PC-3 (cell line): ENCODE results near the gene CD244. TPM values are rescaled to one million over a fixed set of nuclear protein-coding genes. Genes with fewer than 3 reads are reported as not detected.

Experiments used
- ATAC-seq: fragments of 200-7000 bp; cut with Tn5 transposase; 2 replicates; pipeline ENCODE4 v1.9.1; 2020; ENCODE audit warnings: mild to moderate bottlenecking, moderate library complexity
- BruUV-seq: library from RNA; stranded (reverse); fragments of 400-500 nt; replicated peaks from 2 replicates; lab custom pipeline; 2021; lab: Mats Ljungman, UMichigan
- CTCF ChIA-PET: fragments of 300-600 bp; sonication (Branson Sonifier 250); formaldehyde crosslinking; loops from one replicate; lab custom pipeline; 2022; ENCODE audit warnings: antibody characterized with exemption; lab: Charles Lee
- POLR2A ChIA-PET: fragments of 300-600 bp; sonication (Branson Sonifier 250); formaldehyde crosslinking; loops from one replicate; lab custom pipeline; 2022; ENCODE audit warnings: antibody characterized with exemption; ENCODE audit not compliant: unreplicated experiment; lab: Charles Lee
- DNase-seq: peaks from one replicate; pipeline ENCODE4 v3.0.0-alpha.2; 2015
- H2AFZ ChIP-seq: fragments of 300-600 bp; sonication (generic); 2 replicates; pipeline ENCODE4 v1.6.0; 2016; ENCODE audit warnings: antibody characterized with exemption, low read length
- H3F3A ChIP-seq: fragments of 300-600 bp; sonication (generic); one replicate; pipeline ENCODE4 v1.6.0; 2017; ENCODE audit warnings: antibody characterized with exemption, low read length, control low read depth, mild to moderate bottlenecking; ENCODE audit not compliant: unreplicated experiment
- H3K27ac ChIP-seq: fragments of 300-600 bp; sonication (generic); 2 replicates; pipeline ENCODE4 v1.5.1; 2016; ENCODE audit warnings: mild to moderate bottlenecking, low read length
- H3K27me3 ChIP-seq: fragments of 300-600 bp; sonication (generic); 2 replicates; pipeline ENCODE4 v1.6.1; 2016; ENCODE audit warnings: low read length, mixed read lengths
- H3K36me3 ChIP-seq: fragments of 300-600 bp; sonication (generic); 2 replicates; pipeline ENCODE4 v1.6.1; 2016; ENCODE audit warnings: low read depth, mixed run types, low read length, mixed read lengths
- H3K4me1 ChIP-seq: fragments of 300-600 bp; sonication (generic); 2 replicates; pipeline ENCODE4 v1.5.1; 2016; ENCODE audit warnings: low read length; ENCODE audit not compliant: insufficient read depth
- H3K4me2 ChIP-seq: fragments of 300-600 bp; sonication (generic); 2 replicates; pipeline ENCODE4 v1.6.0; 2016; ENCODE audit warnings: low read length
- H3K4me3 ChIP-seq: fragments of 300-600 bp; sonication (generic); 2 replicates; pipeline ENCODE4 v1.5.1; 2016; ENCODE audit warnings: mild to moderate bottlenecking, low read length, mixed read lengths
- H3K79me2 ChIP-seq: fragments of 300-600 bp; sonication (generic); 2 replicates; pipeline ENCODE4 v1.6.1; 2017; ENCODE audit warnings: low read length, mixed read lengths
- H3K9ac ChIP-seq: fragments of 300-600 bp; sonication (generic); 2 replicates; pipeline ENCODE4 v1.6.0; 2016; ENCODE audit warnings: mild to moderate bottlenecking, low read length
- H3K9me2 ChIP-seq: fragments of 300-600 bp; sonication (generic); replicated peaks from 2 replicates; pipeline ENCODE4 v1.6.1; 2016; ENCODE audit warnings: mixed run types, low read length, mixed read lengths
- H3K9me3 ChIP-seq: fragments of 300-600 bp; sonication (generic); 2 replicates; pipeline ENCODE4 v1.6.1; 2016; ENCODE audit warnings: low read length, mixed read lengths
- H4K20me1 ChIP-seq: fragments of 300-600 bp; sonication (generic); 2 replicates; pipeline ENCODE4 v1.6.1; 2016; ENCODE audit warnings: low read length, mixed read lengths
- CTCF ChIP-seq: fragments of 300-600 bp; sonication (generic); conservative IDR thresholded peaks from 2 replicates; pipeline ENCODE4 v1.5.1; 2017; ENCODE audit warnings: antibody characterized with exemption, low read depth, mild to moderate bottlenecking, low read length
- EZH2 ChIP-seq: fragments of 300-600 bp; sonication (generic); IDR thresholded peaks from one replicate; pipeline ENCODE4 v1.6.1; 2017; ENCODE audit warnings: antibody characterized with exemption, mild to moderate bottlenecking, low read length; ENCODE audit not compliant: unreplicated experiment
- EZH2phosphoT487 ChIP-seq: fragments of 300-600 bp; sonication (generic); IDR thresholded peaks from 2 replicates; pipeline ENCODE4 v1.6.1; 2018; ENCODE audit warnings: mild to moderate bottlenecking, antibody characterized with exemption, low read length, borderline replicate concordance
- intact Hi-C: fragments of 100-400 bp; cut with micrococcal nuclease; formaldehyde crosslinking; loops from 2 replicates; pipeline ENCODE4 v1.9.0; 2023
- total RNA-seq: library from RNA; depleted of rRNA; stranded (reverse); fragments of >200 nt; gene quantifications from 2 replicates; pipeline ENCODE4 v1.2.3, GENCODE V29; 2014; rRNA removed

Gene CD244
- total RNA-seq, 1 experiment from 2014 or later: not detected

DNA sequence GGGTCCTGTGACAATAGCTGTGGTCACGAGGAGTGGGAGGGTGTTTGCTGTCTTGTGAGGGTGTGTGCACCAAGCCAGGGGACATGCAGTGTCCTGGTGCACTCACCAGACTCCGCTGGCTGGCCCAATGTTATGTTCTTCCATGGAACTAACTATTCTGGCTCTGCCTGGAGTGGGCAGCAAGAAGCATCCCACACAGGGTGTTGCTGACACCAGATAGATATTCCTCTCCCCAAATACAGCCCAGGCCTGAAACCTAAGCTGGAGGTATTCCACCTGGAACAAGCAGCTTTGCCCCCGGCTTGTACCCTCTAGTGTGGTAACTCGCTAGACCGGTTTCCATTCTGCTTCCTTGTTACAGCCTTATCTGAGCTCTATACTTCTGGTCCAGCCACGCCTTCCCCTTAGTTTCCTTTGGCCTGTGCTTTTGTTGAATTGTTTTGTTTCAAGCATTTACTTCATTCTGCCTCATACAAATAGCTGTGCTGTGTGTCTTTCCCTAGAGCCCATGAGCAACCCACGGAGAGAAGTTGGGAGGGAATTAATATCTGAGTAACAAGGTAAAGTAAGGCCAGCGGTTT is 81.4 kb downstream of the CD244 start:
- BruUV-seq: no TSS peak
- Histone ChIP-seq H3K9me3 (no peaks in the 10 kb centered on the region), H3K4me2 (peak overlapping the region; percentile 78), H4K20me1 (no peaks in the 10 kb centered on the region), H3K9me2 (no peaks in the 10 kb centered on the region), H3K4me3 (peak overlapping the region; percentile 17; the same call in 1 of the 2 replicates), H2AFZ (peak overlapping the region; percentile 85), H3F3A (no peaks in the 10 kb centered on the region), H3K79me2 (no peaks in the 10 kb centered on the region), H3K36me3 (no peaks in the 10 kb centered on the region), H3K27ac (peak overlapping the region; percentile 51), H3K9ac (no peak overlapping the region), H3K4me1 (peaks cover 17% of the 10 kb centered on the region), H3K27me3 (no peaks in the 10 kb centered on the region)
- CTCF ChIA-PET: interaction anchor here (0.5 kb wide), 1 partner anchor 25 kb away, joined by 3 read pairs; no protein-coding TSS in a partner anchor
- POLR2A ChIA-PET: no interaction called here
- intact Hi-C loops: loop anchor here (2.0 kb wide), 1 partner anchor 50 kb away; no protein-coding TSS in a partner anchor
- DNase-seq (peak; percentile 74), ATAC-seq (peak; percentile 59; the same call in 1 of the 2 replicates)
- TF ChIP-seq CTCF: no peak
- no peak for TF ChIP-seq EZH2
- TF ChIP-seq EZH2phosphoT487: no peak

DNA sequence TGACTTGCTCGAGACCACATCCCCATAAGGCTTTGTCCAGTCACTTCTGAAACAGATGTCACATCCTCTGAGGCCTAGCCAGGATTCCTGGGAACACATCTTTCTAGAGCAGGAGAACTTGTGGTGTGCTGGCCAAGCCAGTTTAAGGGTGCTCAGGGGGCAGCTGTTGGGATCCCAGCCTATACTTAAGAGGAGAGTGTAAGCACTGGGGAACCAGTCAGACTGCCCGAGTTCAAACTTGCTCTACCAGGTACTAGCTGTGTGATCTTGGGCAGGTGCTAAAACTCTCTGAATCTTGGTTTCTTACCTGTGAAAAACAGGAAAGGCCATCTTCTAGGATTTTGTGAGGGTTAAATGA is 82.3 kb downstream of the CD244 start:
- Histone ChIP-seq H3F3A (no peaks in the 10 kb centered on the region), H3K36me3 (no peaks in the 10 kb centered on the region), H3K4me1 (peaks cover 19% of the 10 kb centered on the region), H4K20me1 (no peaks in the 10 kb centered on the region), H3K9ac (no peak overlapping the region), H2AFZ (no peak overlapping the region), H3K79me2 (no peaks in the 10 kb centered on the region), H3K9me2 (no peaks in the 10 kb centered on the region), H3K27me3 (no peaks in the 10 kb centered on the region), H3K4me2 (no peak overlapping the region), H3K4me3 (no peak overlapping the region), H3K27ac (no peak overlapping the region), H3K9me3 (no peaks in the 10 kb centered on the region)
- DNase-seq (no peak), ATAC-seq (no peak; the same call in 1 of the 2 replicates)
- CTCF ChIA-PET: interaction anchor here (1.1 kb wide), 1 partner anchor 172 kb away, joined by 3 read pairs; no protein-coding TSS in a partner anchor
- intact Hi-C loops: loop anchor here (2.0 kb wide), 1 partner anchor 50 kb away; no protein-coding TSS in a partner anchor
- TF ChIP-seq CTCF (no peak), EZH2phosphoT487 (no peak), EZH2 (no peak)
- BruUV-seq: no TSS peak
- POLR2A ChIA-PET: no interaction called here

Other genes with a start within 250 kb of the CD244 start
- not detected in 2 replicates for gene SLAMF1, start 215.8 kb downstream of the CD244 start, total RNA-seq
- not detected in 2 replicates for gene CD48, start 151.1 kb downstream of the CD244 start, total RNA-seq
- gene SLAMF7, start 123.6 kb downstream of the CD244 start, total RNA-seq: 0.15 and 0.46 TPM in 2 replicates
- gene LY9, start 66.7 kb downstream of the CD244 start, total RNA-seq: not detected in 2 replicates
- gene ITLN1, start 22.3 kb upstream of the CD244 start, total RNA-seq: not detected in 2 replicates
- gene ITLN2, start 91.9 kb upstream of the CD244 start, total RNA-seq: not detected in 2 replicates
- gene F11R, start 158.3 kb upstream of the CD244 start, total RNA-seq: 69.2 and 81.5 TPM in 2 replicates
- gene TSTD1, start 176.1 kb upstream of the CD244 start, total RNA-seq: 10.2 and 16.5 TPM in 2 replicates
- 111 and 113 TPM in 2 replicates for gene USF1, start 183.1 kb upstream of the CD244 start, total RNA-seq
- gene ARHGAP30, start 207.0 kb upstream of the CD244 start, total RNA-seq: 0.12 and 0.55 TPM in 2 replicates
- gene NECTIN4, start 226.7 kb upstream of the CD244 start, total RNA-seq: 6.8 and 7.0 TPM in 2 replicates
- gene KLHDC9, start 235.5 kb upstream of the CD244 start, total RNA-seq: 3.2 and 3.3 TPM in 2 replicates